H9 (cell line): ENCODE data around the gene NPM3. TPM values are rescaled to one million over a fixed set of nuclear protein-coding genes. Genes with fewer than 3 reads are reported as not detected.

Experiments used
- DNase-seq: peaks from one replicate; pipeline ENCODE4 v3.0.0-alpha.2; 2017
- H2AFZ ChIP-seq: one replicate; pipeline ENCODE4 v1.6.1; 2013; ENCODE audit warnings: mild to moderate bottlenecking, low read length, control low read depth, moderate library complexity
- H2AK5ac ChIP-seq: 2 replicates; pipeline ENCODE4 v1.6.1; 2013; ENCODE audit warnings: low read length, control low read depth, mixed read lengths; ENCODE audit not compliant: insufficient read length
- H2BK120ac ChIP-seq: one replicate; pipeline ENCODE4 v1.6.1; 2013; ENCODE audit warnings: low read depth, mild to moderate bottlenecking, low read length, control low read depth, inconsistent platforms; ENCODE audit not compliant: poor library complexity, severe bottlenecking
- H2BK12ac ChIP-seq: 2 replicates; pipeline ENCODE4 v1.6.1; 2013; ENCODE audit warnings: low read length, control low read depth, mixed read lengths, low read depth; ENCODE audit not compliant: insufficient read length
- H2BK15ac ChIP-seq: 2 replicates; pipeline ENCODE4 v1.6.1; 2013; ENCODE audit warnings: low read depth, low read length, control low read depth
- H2BK20ac ChIP-seq: one replicate; pipeline ENCODE4 v1.6.1; 2013; ENCODE audit warnings: low read depth, mild to moderate bottlenecking, low read length, control low read depth, inconsistent platforms; ENCODE audit not compliant: poor library complexity, severe bottlenecking
- H2BK5ac ChIP-seq: 2 replicates; pipeline ENCODE4 v1.6.1; 2013; ENCODE audit warnings: low read length, control low read depth, mixed read lengths; ENCODE audit not compliant: insufficient read length
- H3K14ac ChIP-seq: 2 replicates; pipeline ENCODE4 v1.6.1; 2013; ENCODE audit warnings: low read length, control low read depth; ENCODE audit not compliant: insufficient read depth
- H3K18ac ChIP-seq: 2 replicates; pipeline ENCODE4 v1.6.1; 2013; ENCODE audit warnings: low read depth, mild to moderate bottlenecking, mixed read lengths, low read length, control low read depth; ENCODE audit not compliant: insufficient read length
- H3K23ac ChIP-seq: 2 replicates; pipeline ENCODE4 v1.6.1; 2013; ENCODE audit warnings: low read length, control low read depth, mixed read lengths, low read depth; ENCODE audit not compliant: insufficient read length
- H3K23me2 ChIP-seq: 2 replicates; pipeline ENCODE4 v1.6.1; 2013; ENCODE audit warnings: low read depth, mild to moderate bottlenecking, mixed read lengths, low read length, control low read depth; ENCODE audit not compliant: insufficient read length, poor library complexity, severe bottlenecking
- H3K27ac ChIP-seq: 2 replicates; pipeline ENCODE4 v1.5.1; 2013; ENCODE audit warnings: low read length, control low read depth, mixed read lengths, low read depth; ENCODE audit not compliant: insufficient read length
- H3K27me3 ChIP-seq: 2 replicates; pipeline ENCODE4 v1.6.1; 2013; ENCODE audit warnings: low read length, control low read depth, inconsistent platforms; ENCODE audit not compliant: insufficient read depth
- H3K4ac ChIP-seq: 2 replicates; pipeline ENCODE4 v1.6.1; 2013; ENCODE audit warnings: low read depth, mild to moderate bottlenecking, control low read depth, inconsistent platforms, low read length, moderate library complexity
- H3K4me1 ChIP-seq: 2 replicates; pipeline ENCODE4 v1.6.1; 2013; ENCODE audit warnings: low read length, control low read depth, inconsistent platforms; ENCODE audit not compliant: insufficient read depth
- H3K4me2 ChIP-seq: 2 replicates; pipeline ENCODE4 v1.6.1; 2013; ENCODE audit warnings: low read length, control low read depth, mixed read lengths; ENCODE audit not compliant: insufficient read length, insufficient read depth
- H3K56ac ChIP-seq: 2 replicates; pipeline ENCODE4 v1.6.1; 2013; ENCODE audit warnings: low read depth, mild to moderate bottlenecking, mixed read lengths, low read length, control low read depth; ENCODE audit not compliant: insufficient read length
- H3K79me1 ChIP-seq: 2 replicates; pipeline ENCODE4 v1.6.1; 2013; ENCODE audit warnings: low read depth, mild to moderate bottlenecking, moderate library complexity, low read length, control low read depth, inconsistent platforms; ENCODE audit not compliant: insufficient read depth, poor library complexity, severe bottlenecking
- H3K79me2 ChIP-seq: 2 replicates; pipeline ENCODE4 v1.6.1; 2013; ENCODE audit warnings: low read length, control low read depth, inconsistent platforms; ENCODE audit not compliant: insufficient read depth
- H3K9ac ChIP-seq: 2 replicates; pipeline ENCODE4 v1.6.1; 2013; ENCODE audit warnings: low read length, control low read depth, mixed read lengths; ENCODE audit not compliant: insufficient read length; ENCODE audit errors: extremely low read depth
- H3K9me3 ChIP-seq: one replicate; pipeline ENCODE4 v1.6.1; 2013; ENCODE audit warnings: low read depth, low read length, inconsistent platforms; ENCODE audit not compliant: control insufficient read depth
- H3T11ph ChIP-seq: one replicate; pipeline ENCODE4 v1.6.1; 2013; ENCODE audit warnings: mild to moderate bottlenecking, low read length, control low read depth, inconsistent platforms
- H4K20me1 ChIP-seq: one replicate; pipeline ENCODE4 v1.6.1; 2013; ENCODE audit not compliant: control insufficient read depth, insufficient read length, insufficient read depth
- H4K5ac ChIP-seq: 2 replicates; pipeline ENCODE4 v1.6.1; 2013; ENCODE audit warnings: low read depth, mild to moderate bottlenecking, mixed read lengths, low read length, control low read depth; ENCODE audit not compliant: insufficient read length
- H4K8ac ChIP-seq: replicated peaks from 2 replicates; pipeline ENCODE4 v1.6.1; 2013; ENCODE audit warnings: low read length, control low read depth, mixed read lengths, low read depth; ENCODE audit not compliant: insufficient read length
- H4K91ac ChIP-seq: 2 replicates; pipeline ENCODE4 v1.6.1; 2013; ENCODE audit warnings: low read depth, mild to moderate bottlenecking, moderate library complexity, mixed read lengths, low read length, control low read depth; ENCODE audit not compliant: insufficient read length
- H3K27ac Mint-ChIP-seq, 3 experiments: 2 replicates in 2 of 3; 3 replicates in 1 of 3; pipeline ENCODE4 v1.8.0; 2020 to 2021; ENCODE audit warnings: mixed read lengths in 3 of 3, mild to moderate bottlenecking in 1 of 3, moderate library complexity in 1 of 3
- H3K27me3 Mint-ChIP-seq: 2 replicates; pipeline ENCODE4 v1.8.0; 2021; ENCODE audit warnings: low read depth, mild to moderate bottlenecking, moderate library complexity, mixed read lengths
- H3K36me3 Mint-ChIP-seq, 3 experiments: 2 replicates in 2 of 3; 3 replicates in 1 of 3; pipeline ENCODE4 v1.8.0; 2020 to 2021; ENCODE audit warnings: low read depth in 3 of 3, mixed read lengths in 3 of 3; ENCODE audit not compliant: insufficient read depth in 1 of 3
- H3K4me1 Mint-ChIP-seq, 2 experiments: 2 replicates each; pipeline ENCODE4 v1.8.0; 2020; ENCODE audit warnings: mixed read lengths in 2 of 2
- H3K4me3 Mint-ChIP-seq, 2 experiments: 2 replicates in 1 of 2; 3 replicates in 1 of 2; pipeline ENCODE4 v1.8.0; 2020 to 2021; ENCODE audit warnings: mild to moderate bottlenecking in 2 of 2, mixed read lengths in 2 of 2, moderate library complexity in 1 of 2
- H3K9me3 Mint-ChIP-seq, 2 experiments: 2 replicates in 1 of 2; 3 replicates in 1 of 2; pipeline ENCODE4 v1.8.0; 2020; ENCODE audit warnings: mild to moderate bottlenecking in 2 of 2, mixed read lengths in 2 of 2, moderate library complexity in 1 of 2
- CTCF ChIP-seq: fragments of 200-600 bp; sonication (generic); conservative IDR thresholded peaks from 3 replicates; pipeline ENCODE4 v1.8.0; 2021; ENCODE audit warnings: antibody characterized with exemption, mild to moderate bottlenecking
- WGBS: extraction: QIAGEN DNeasy Blood & Tissue Kit; methylation state at CpG from one replicate; pipeline ENCODE4 v1.1.7; 2013; ENCODE audit warnings: missing lambda C conversion rate, low lambda C conversion rate, mixed read lengths; ENCODE audit not compliant: insufficient read length; ENCODE audit errors: extremely low coverage; 5-methylcytosine and 5-hydroxymethylcytosine counted together
- total RNA-seq: library from RNA; stranded (reverse); gene quantifications from 2 replicates; pipeline ENCODE4 v1.2.1, GENCODE V29; 2021

The NPM3 gene
- total RNA-seq, 1 experiment from 2014 or later: 133 TPM

- no peaks in the 10 kb centered on the region for H3K79me1 ChIP-seq
- no peaks in the 10 kb centered on the region for H4K20me1 ChIP-seq
- no peak overlapping the region for H2BK15ac ChIP-seq
- no peak overlapping the region for H3K9ac ChIP-seq
- no peak overlapping the region for H2AK5ac ChIP-seq
- H3K23ac ChIP-seq: no peak overlapping the region
- H3K4me1 ChIP-seq: no peaks in the 10 kb centered on the region
- no peak overlapping the region for H3T11ph ChIP-seq
- no peak for TF ChIP-seq CTCF
- peaks cover 6 to 10% of the 10 kb centered on the region in 2 experiments for H3K4me1 Mint-ChIP-seq
- peaks cover 5% of the 10 kb centered on the region for H3K23me2 ChIP-seq
- no peak for DNase-seq
- no peaks in the 10 kb centered on the region for H3K9me3 Mint-ChIP-seq
- H3K4me2 ChIP-seq: no peak overlapping the region
- peaks cover 5% of the 10 kb centered on the region for H3K27me3 Mint-ChIP-seq
- H3K56ac ChIP-seq: no peak overlapping the region
- H3K18ac ChIP-seq: no peak overlapping the region
- H3K4ac ChIP-seq: no peak overlapping the region
- H3K9me3 ChIP-seq: no peaks in the 10 kb centered on the region
- H4K5ac ChIP-seq: no peak overlapping the region
- H3K14ac ChIP-seq: no peak overlapping the region
- WGBS: no CpG with 5 or more reads among the region's 2 CpGs
- H2BK20ac ChIP-seq: no peak overlapping the region
- no peak overlapping the region for H3K27ac Mint-ChIP-seq
- H3K27me3 ChIP-seq: no peaks in the 10 kb centered on the region
- H2AFZ ChIP-seq: no peak overlapping the region
- no peak overlapping the region for H3K27ac ChIP-seq
- no peak overlapping the region for H2BK120ac ChIP-seq
- no peak overlapping the region for H4K8ac ChIP-seq
- no peak overlapping the region for H4K91ac ChIP-seq
- no peak overlapping the region for H2BK5ac ChIP-seq
- H3K4me3 Mint-ChIP-seq: no peak overlapping the region
- H3K36me3 Mint-ChIP-seq: peaks cover 6 to 9% (median 6%) of the 10 kb centered on the region in 3 experiments; a peak in 6 of 7 replicates
- no peak overlapping the region for H2BK12ac ChIP-seq
- H3K79me2 ChIP-seq: no peaks in the 10 kb centered on the region
These were observed 41.5 kb upstream of the NPM3 start for GRCh38 chr10:101824736-101825135.
